ENCODE results near the gene POLE2. TPM values are rescaled to one million over a fixed set of nuclear protein-coding genes. Genes with fewer than 3 reads are reported as not detected.

Gene POLE2
- total and polyA plus RNA-seq, 2 of the 13 experiments (the other 11 are each of a cell fraction or from before 2014, with no cell fraction given) = 16.6 to 37.0 TPM

DNA sequence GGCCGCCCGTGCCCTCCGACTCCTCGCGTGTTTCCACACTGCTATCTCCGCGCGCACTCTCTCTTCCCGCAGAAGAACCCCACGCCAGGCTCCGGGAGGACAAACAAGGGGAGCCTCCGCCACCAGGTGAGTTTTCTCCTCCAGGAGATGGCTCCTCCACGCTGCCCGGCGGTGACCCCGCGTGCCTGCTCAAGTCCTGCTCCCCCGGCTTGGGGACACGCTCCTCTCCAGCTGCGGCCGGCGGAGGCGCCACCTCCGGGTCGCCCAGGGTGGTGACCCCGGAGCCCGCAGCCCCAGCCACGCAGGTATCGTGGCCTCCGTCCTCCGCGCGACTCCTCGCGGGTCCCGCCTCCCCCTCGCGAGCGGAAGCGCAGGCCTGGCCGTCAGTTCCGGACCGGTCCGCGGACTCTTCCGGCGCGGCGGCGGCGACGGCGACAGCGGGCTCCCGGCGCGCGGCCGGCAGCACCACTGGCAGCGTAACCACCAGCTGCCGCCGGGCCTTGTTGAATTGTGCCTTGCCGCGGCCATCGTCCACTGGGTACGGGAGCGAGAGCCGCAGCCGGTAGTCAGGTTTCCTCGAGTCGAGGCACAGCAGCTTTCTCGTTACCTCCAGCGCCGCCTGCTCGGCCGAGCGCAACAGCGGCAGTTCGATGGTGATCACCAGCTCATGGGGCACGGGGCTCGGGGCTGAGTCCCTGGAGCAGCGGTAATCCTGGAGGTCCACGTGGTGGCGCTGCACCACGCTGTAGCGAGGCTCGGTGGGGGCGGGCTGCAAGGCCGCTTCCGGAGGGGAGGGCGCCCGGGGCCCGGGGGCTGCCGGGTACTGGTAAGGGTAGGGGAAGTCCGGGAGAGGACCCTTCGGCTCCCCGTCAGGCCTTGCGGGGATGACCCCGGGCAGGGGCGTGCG, 54.1 kb downstream of the POLE2 start (continued):
- TF ChIP-seq IRF1 (CRISPR knock-in tag; IDR thresholded peaks at IDR 0.05; ENCODE audit: low read depth) (no peak), CEBPG (CRISPR knock-in tag; IDR thresholded peaks at IDR 0.05) (peak; percentile 48; the same call in 1 of the 2 replicates), ZNF335 (CRISPR knock-in tag; IDR thresholded peaks at IDR 0.05) (peak; percentile 91), ZBTB42 (CRISPR knock-in tag; IDR thresholded peaks at IDR 0.05) (peak; percentile 58; the same call in 1 of the 2 replicates), ZNF317 (CRISPR knock-in tag; IDR thresholded peaks at IDR 0.05) (0 out of 2 replicates have a peak, but pooled peaks have one; percentile 64), ZNF558 (CRISPR knock-in tag; IDR thresholded peaks at IDR 0.05; ENCODE audit: borderline replicate concordance) (no peak; the same call in 1 of the 2 replicates), CREBL2 (CRISPR knock-in tag; IDR thresholded peaks at IDR 0.05; ENCODE audit: borderline replicate concordance) (no peak), ZNF629 (CRISPR knock-in tag; conservative IDR thresholded peaks at IDR 0.05) (no peak), WIZ (CRISPR knock-in tag; IDR thresholded peaks at IDR 0.05) (0 out of 2 replicates have a peak, but pooled peaks have one; percentile 22), ETV5 (CRISPR knock-in tag; IDR thresholded peaks at IDR 0.05; ENCODE audit: borderline replicate concordance) (peak; percentile 98), ZNF562 (CRISPR knock-in tag; IDR thresholded peaks at IDR 0.05; ENCODE audit: borderline replicate concordance) (peak; percentile 65; the same call in 1 of the 2 replicates), NFIC (IDR thresholded peaks at IDR 0.05; ENCODE audit: low read length) (no peak), ZNF589 (CRISPR knock-in tag; conservative IDR thresholded peaks at IDR 0.05) (peak; percentile 86; the same call in 1 of the 2 replicates), U2AF1 (optimal IDR thresholded peaks at IDR 0.05; ENCODE audit: low read depth, low read length) (no peak), KMT2B (CRISPR knock-in tag; IDR thresholded peaks at IDR 0.05) (peak; percentile 82; the same call in 1 of the 2 replicates), MZF1 (CRISPR knock-in tag; IDR thresholded peaks at IDR 0.05; ENCODE audit: borderline replicate concordance) (no peak; the same call in 1 of the 2 replicates), ZNF333 (CRISPR knock-in tag; IDR thresholded peaks at IDR 0.05; ENCODE audit: borderline replicate concordance) (peak; percentile 79; the same call in 1 of the 2 replicates)
- TF ChIP-seq, protein P1, sequence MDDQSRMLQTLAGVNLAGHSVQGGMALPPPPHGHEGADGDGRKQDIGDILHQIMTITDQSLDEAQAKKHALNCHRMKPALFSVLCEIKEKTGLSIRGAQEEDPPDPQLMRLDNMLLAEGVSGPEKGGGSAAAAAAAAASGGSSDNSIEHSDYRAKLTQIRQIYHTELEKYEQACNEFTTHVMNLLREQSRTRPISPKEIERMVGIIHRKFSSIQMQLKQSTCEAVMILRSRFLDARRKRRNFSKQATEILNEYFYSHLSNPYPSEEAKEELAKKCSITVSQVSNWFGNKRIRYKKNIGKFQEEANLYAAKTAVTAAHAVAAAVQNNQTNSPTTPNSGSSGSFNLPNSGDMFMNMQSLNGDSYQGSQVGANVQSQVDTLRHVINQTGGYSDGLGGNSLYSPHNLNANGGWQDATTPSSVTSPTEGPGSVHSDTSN (CRISPR knock-in tag; IDR thresholded peaks at IDR 0.05; ENCODE audit: borderline replicate concordance) = no peak
- TF ChIP-seq, protein P2, sequence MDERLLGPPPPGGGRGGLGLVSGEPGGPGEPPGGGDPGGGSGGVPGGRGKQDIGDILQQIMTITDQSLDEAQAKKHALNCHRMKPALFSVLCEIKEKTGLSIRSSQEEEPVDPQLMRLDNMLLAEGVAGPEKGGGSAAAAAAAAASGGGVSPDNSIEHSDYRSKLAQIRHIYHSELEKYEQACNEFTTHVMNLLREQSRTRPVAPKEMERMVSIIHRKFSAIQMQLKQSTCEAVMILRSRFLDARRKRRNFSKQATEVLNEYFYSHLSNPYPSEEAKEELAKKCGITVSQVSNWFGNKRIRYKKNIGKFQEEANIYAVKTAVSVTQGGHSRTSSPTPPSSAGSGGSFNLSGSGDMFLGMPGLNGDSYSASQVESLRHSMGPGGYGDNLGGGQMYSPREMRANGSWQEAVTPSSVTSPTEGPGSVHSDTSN (CRISPR knock-in tag; IDR thresholded peaks at IDR 0.05) = no peak
- TF ChIP-seq, protein P3, sequence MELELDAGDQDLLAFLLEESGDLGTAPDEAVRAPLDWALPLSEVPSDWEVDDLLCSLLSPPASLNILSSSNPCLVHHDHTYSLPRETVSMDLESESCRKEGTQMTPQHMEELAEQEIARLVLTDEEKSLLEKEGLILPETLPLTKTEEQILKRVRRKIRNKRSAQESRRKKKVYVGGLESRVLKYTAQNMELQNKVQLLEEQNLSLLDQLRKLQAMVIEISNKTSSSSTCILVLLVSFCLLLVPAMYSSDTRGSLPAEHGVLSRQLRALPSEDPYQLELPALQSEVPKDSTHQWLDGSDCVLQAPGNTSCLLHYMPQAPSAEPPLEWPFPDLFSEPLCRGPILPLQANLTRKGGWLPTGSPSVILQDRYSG (CRISPR knock-in tag; IDR thresholded peaks at IDR 0.05) = no peak; the same call in 1 of the 2 replicates
- TF ChIP-seq, protein P4, sequence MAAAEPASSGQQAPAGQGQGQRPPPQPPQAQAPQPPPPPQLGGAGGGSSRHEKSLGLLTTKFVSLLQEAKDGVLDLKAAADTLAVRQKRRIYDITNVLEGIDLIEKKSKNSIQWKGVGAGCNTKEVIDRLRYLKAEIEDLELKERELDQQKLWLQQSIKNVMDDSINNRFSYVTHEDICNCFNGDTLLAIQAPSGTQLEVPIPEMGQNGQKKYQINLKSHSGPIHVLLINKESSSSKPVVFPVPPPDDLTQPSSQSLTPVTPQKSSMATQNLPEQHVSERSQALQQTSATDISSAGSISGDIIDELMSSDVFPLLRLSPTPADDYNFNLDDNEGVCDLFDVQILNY (CRISPR knock-in tag; conservative IDR thresholded peaks at IDR 0.05) = peak; percentile 50; the same call in 1 of the 2 replicates
